ENCODE results near the gene FABP3. TPM values are rescaled to one million over a fixed set of nuclear protein-coding genes. Genes with fewer than 3 reads are reported as not detected.

The FABP3 gene
- total and polyA plus RNA-seq, 2 of the 4 experiments (the other 2 are of a cell fraction) = 4.8 to 8.6 TPM

DNA sequence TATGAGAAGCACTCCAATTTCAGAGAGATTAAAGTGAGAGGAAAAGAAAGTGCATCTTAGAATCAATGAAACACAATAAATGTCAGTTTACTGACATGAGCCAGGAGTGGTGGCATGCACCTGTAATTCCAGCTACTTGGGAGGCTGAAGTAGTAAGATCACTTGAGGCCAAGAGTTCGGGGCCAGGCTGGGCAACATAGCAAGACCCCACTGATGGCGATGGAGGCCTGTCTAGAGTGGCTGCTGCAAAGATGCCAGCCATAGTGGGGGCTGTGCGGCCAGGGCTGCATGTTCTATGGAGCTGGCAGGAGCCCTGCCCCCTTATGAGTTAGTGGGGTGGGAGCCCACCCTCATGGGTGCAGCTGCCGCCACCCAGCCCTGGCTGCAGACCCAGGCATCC, 48.8 kb downstream of the FABP3 start:
- no peak for ATAC-seq (ENCODE audit: low read depth)
- H2BK20ac ChIP-seq (ENCODE audit: low read depth, low read length) = no peak overlapping the region
- H3K18ac ChIP-seq (ENCODE audit: low read depth, low read length) = no peak overlapping the region
- no peak overlapping the region for H2BK5ac ChIP-seq (ENCODE audit: low read depth, low read length, poor library complexity, severe bottlenecking)
- no peak overlapping the region for H2AK5ac ChIP-seq (ENCODE audit: low read depth, low read length)
- in situ Hi-C loops (cut with MboI; ENCODE audit: low sequenced_read_pairs) (no loop called here), dilution Hi-C loops (cut with HindIII; ENCODE audit: low sequenced_read_pairs, unreplicated experiment) (no loop called here), intact Hi-C loops (cut with micrococcal nuclease) (no loop called here)
- no peak for DNase-seq
- no peak overlapping the region for H3K9ac ChIP-seq (ENCODE audit: low read depth, low read length)
- H3K27me3 ChIP-seq (ENCODE audit: control insufficient read depth, insufficient read depth, low read length) = no peaks in the 10 kb centered on the region
- no TSS peak for BruUV-seq (replicated peaks)
- H2BK15ac ChIP-seq (ENCODE audit: low read depth, low read length) = no peak overlapping the region
- ChIA-PET CTCF (no interaction called here), POLR2A (ENCODE audit: unreplicated experiment) (no interaction called here)
- peaks cover 5% of the 10 kb centered on the region for H3K4me1 ChIP-seq (ENCODE audit: control insufficient read depth, insufficient read depth, low read length)
- H2AK9ac ChIP-seq (replicated peaks; ENCODE audit: low read depth, low read length, poor library complexity) = no peak overlapping the region
- no peaks in the 10 kb centered on the region for H3K9me3 ChIP-seq (ENCODE audit: control insufficient read depth, insufficient read depth, low read length)
- no peaks in the 10 kb centered on the region for H4K20me1 ChIP-seq (ENCODE audit: insufficient read depth, low read length)
- no peaks in the 10 kb centered on the region for H3K9me1 ChIP-seq (ENCODE audit: insufficient read depth, low read length)
- TF ChIP-seq POLR2A (IDR thresholded peaks at IDR 0.05; ENCODE audit: low read depth, low read length) (no peak), BHLHE40 (IDR thresholded peaks at IDR 0.05; ENCODE audit: low read depth, low read length) (no peak), MXI1 (IDR thresholded peaks at IDR 0.05; ENCODE audit: borderline replicate concordance, low read depth, low read length) (no peak), CTCF (conservative IDR thresholded peaks at IDR 0.05; ENCODE audit: low read depth, low read length) (no peak), RCOR1 (IDR thresholded peaks at IDR 0.05; ENCODE audit: insufficient replicate concordance, low read length) (no peak)
- no peak overlapping the region for H3K4me3 ChIP-seq (ENCODE audit: insufficient read depth, low read depth, low read length)
- H3K27ac ChIP-seq (ENCODE audit: insufficient read depth, low read length) = no peak overlapping the region
- H3K79me1 ChIP-seq (ENCODE audit: low read depth in 1 of 2, low read length in 2 of 2) = peaks cover 0 to 7% of the 10 kb centered on the region in 2 experiments; a peak in 2 of 4 replicates
- WGBS, 2 experiments (ENCODE audit: extremely low coverage in 2 of 2, insufficient read length in 1 of 2) = 33% methylated on average over 1 of the region's 4 CpGs; no CpG with 5 or more reads in 1 of the 2 experiments
- H4K91ac ChIP-seq (ENCODE audit: insufficient read depth, low read depth, low read length) = no peak overlapping the region
- peaks cover 13% of the 10 kb centered on the region for H3K36me3 ChIP-seq (ENCODE audit: control insufficient read depth, insufficient read depth, low read length)
- H3K4ac ChIP-seq (ENCODE audit: low read depth, low read length) = no peak overlapping the region
- H3K4me2 ChIP-seq (ENCODE audit: low read depth, low read length) = no peak overlapping the region
- H2AFZ ChIP-seq (replicated peaks; ENCODE audit: low read length, poor library complexity) = no peak overlapping the region
- no peak overlapping the region for H3K14ac ChIP-seq (replicated peaks; ENCODE audit: low read depth, low read length)
- H4K5ac ChIP-seq (ENCODE audit: low read depth, low read length) = no peak overlapping the region
- no peak overlapping the region for H2BK120ac ChIP-seq (ENCODE audit: low read depth, low read length)
- H3K23ac ChIP-seq (ENCODE audit: low read depth, low read length) = no peak overlapping the region
- H4K8ac ChIP-seq (ENCODE audit: low read depth in 2 of 2, low read length in 2 of 2) = no peak overlapping the region
- H3K56ac ChIP-seq (ENCODE audit: extremely low read depth, insufficient read depth, low read length) = no peak overlapping the region

All from IMR-90 (cell line).